Heart left ventricle (tissue), 16 donors: Measurements from ENCODE around the gene KCTD2. TPM values are rescaled to one million over a fixed set of nuclear protein-coding genes. Genes with fewer than 3 reads are reported as not detected.

ENCODE experiments used
- ATAC-seq, 4 donors: fragments of 200-7000 bp; cut with Tn5 transposase; one replicate each; pipeline ENCODE4 v1.9.1; 2020 to 2022; ENCODE audit warnings: moderate library complexity in 4 of 4, mild to moderate bottlenecking in 3 of 4, moderate number of reproducible peaks in 1 of 4
- DNase-seq, 5 donors: peaks; one replicate each; pipeline ENCODE4 v3.0.0-alpha.2; 2020
- H3K27ac ChIP-seq, 12 donors: fragments of 200-600 bp; sonication (generic) in 4 of 12; one replicate each; pipeline versions ENCODE4 v1.5.0 to v1.8.0; 2016 to 2022; ENCODE audit warnings: mild to moderate bottlenecking in 2 of 12
- H3K27me3 ChIP-seq, 9 donors: fragments of 200-600 bp; sonication (generic) in 2 of 9; one replicate each; pipeline versions ENCODE4 v1.5.1 to v1.8.0; 2016 to 2022; ENCODE audit warnings: mild to moderate bottlenecking in 3 of 9
- H3K36me3 ChIP-seq, 9 donors: fragments of 200-600 bp; sonication (generic) in 2 of 9; one replicate each; pipeline versions ENCODE4 v1.5.0 to v1.8.0; 2018 to 2022; ENCODE audit warnings: mild to moderate bottlenecking in 2 of 9
- H3K4me1 ChIP-seq, 12 donors: fragments of 200-600 bp; sonication (generic) in 4 of 12; one replicate each; pipeline versions ENCODE4 v1.5.0 to v1.8.0; 2016 to 2022; ENCODE audit warnings: mild to moderate bottlenecking in 3 of 12
- H3K4me3 ChIP-seq, 12 donors: fragments of 200-600 bp; sonication (generic) in 4 of 12; one replicate each; pipeline versions ENCODE4 v1.5.0 to v1.8.0; 2017 to 2022; ENCODE audit warnings: mild to moderate bottlenecking in 9 of 12, moderate library complexity in 4 of 12
- H3K9me3 ChIP-seq, 12 donors: fragments of 200-600 bp; sonication (generic) in 4 of 12; one replicate each; pipeline versions ENCODE4 v1.5.0 to v1.8.0; 2016 to 2022; ENCODE audit warnings: mild to moderate bottlenecking in 1 of 12
- CTCF ChIP-seq, 12 donors: fragments of 200-600 bp; sonication (generic) in 4 of 12; IDR thresholded peaks; one replicate each; pipeline versions ENCODE4 v1.5.0 to v1.8.0; 2018 to 2022; ENCODE audit warnings: antibody characterized with exemption in 12 of 12, mild to moderate bottlenecking in 5 of 12
- POLR2A ChIP-seq, 2 donors: fragments of 450-650 bp; IDR thresholded peaks; one replicate each; pipeline ENCODE4 v1.6.1; 2017; ENCODE audit warnings: antibody characterized with exemption in 2 of 2, mild to moderate bottlenecking in 2 of 2, moderate library complexity in 2 of 2
- WGBS, 4 donors: extraction: QIAGEN DNeasy Blood & Tissue Kit in 2 of 4; methylation state at CpG; one replicate each; pipeline versions ENCODE4 v1.1.5 to v1.1.7; 2013 to 2018; 5-methylcytosine and 5-hydroxymethylcytosine counted together
- intact Hi-C, 10 donors: fragments of 100-400 bp; cut with DNase I; formaldehyde crosslinking; loops; one replicate each; pipeline versions ENCODE4 v1.11.1 to v1.14.2; 2022
- polyA plus RNA-seq, 2 donors: library from polyadenylated mRNA; stranded (reverse); fragments of 200-250 nt; gene quantifications; one replicate each; pipeline ENCODE4 v1.2.3, GENCODE V29; 2013
- total RNA-seq, 9 donors: library from RNA; depleted of rRNA in 2 of 9; stranded (reverse); fragments of >200 nt in 2 of 9; fragmentation: NEBNext Ultra II Directional in 3 of 9; extraction: Animal tissue kit (Norgen Biotek cat#: 25700) in 3 of 9; gene quantifications; one replicate each; pipeline versions ENCODE4 v1.1.0 to v1.2.4, GENCODE V29; 2016 to 2023
- donor health status: ischemic (EF 13 %, LVEDD 7.1; RV severe dilation, severe dysfunction).
- donor health status: healthy with polysubstance abuse.
- donor health status: DM: no; HTN: yes; CAD: no.
- donor health status: DM: no; HTN: no; CAD: no.
- donor health status: ischemic (EF 25% LVEDD 6.9; RV normal size, moderate dysfunction).
- donor health status: ischemic (EF 25% LVEDD 5.7; RV mildly dilated, moderate dysfunction).
- donor health status: healthy.
- donor health status: DM: yes; HTN: yes; CAD: no.
- donor health status: ischemic (EF 35%, LVEDD 5.7; RV mildly dilated, moderate dysfunction).
- donor health status: nonischemic (EF 11% LVEDD 7.7; RV severe dilation, severe dysfunction).
- donor health status: DM: yes; HTN: yes; CAD: no.
- donor health status: PGD.
- donor health status: ischemic (EF 29% LVEDD 5.4; RV normal size, mild dysfunction).
- donor health status: nonischemic (EF 23%, LVEDD 6.1; RV moderate dilation, normal function).

KCTD2 gene
- total and polyA plus RNA-seq, 11 donors, result 15.7 to 38.7 (median 31.5) TPM

GRCh38 chr17:75051941-75052340 lies 4.9 kb downstream of the KCTD2 start:
- no peak overlapping the region for H3K4me3 ChIP-seq
- 65 to 76% (median 72%) methylated on average over 2 of the region's 2 CpGs for WGBS, 4 donors
- TF ChIP-seq POLR2A (IDR thresholded peaks at IDR 0.05) (no peak), CTCF (IDR thresholded peaks at IDR 0.05) (no peak)
- H3K36me3 ChIP-seq, result peaks cover 0 to 84% (median 63%) of the 10 kb centered on the region in 9 donors
- no peaks in the 10 kb centered on the region for H3K27me3 ChIP-seq
- H3K27ac ChIP-seq, result no peak overlapping the region
- no peaks in the 10 kb centered on the region for H3K9me3 ChIP-seq
- ATAC-seq (no peak), DNase-seq (no peak)
- intact Hi-C loops, result loop anchor here in 1 of 10 donors (5.0 kb wide), 1 partner anchor 130 kb away; the partner anchor contains the start of gene SUMO2
- peaks cover 0 to 23% (median 15%) of the 10 kb centered on the region in 12 donors for H3K4me1 ChIP-seq

GRCh38 chr17:75059369-75060345 lies 12.6 kb downstream of the KCTD2 start:
- peaks cover 0 to 82% (median 71%) of the 10 kb centered on the region in 9 donors for H3K36me3 ChIP-seq
- no peaks in the 10 kb centered on the region for H3K9me3 ChIP-seq
- no peaks in the 10 kb centered on the region for H3K27me3 ChIP-seq
- ATAC-seq (peak; percentile 62 to 87 (median 78)), DNase-seq (peak in 2 of 5 donors; percentile 50 to 53)
- WGBS, 4 donors, result 61 to 66% (median 64%) methylated on average over 25 of the region's 25 CpGs
- peak in 11 of 12 donors; percentile 26 to 68 (median 41) for TF ChIP-seq CTCF (IDR thresholded peaks at IDR 0.05)
- no peak for TF ChIP-seq POLR2A (IDR thresholded peaks at IDR 0.05)
- H3K4me3 ChIP-seq, result no peak overlapping the region
- intact Hi-C loops, result loop anchor here in 6 of 10 donors (2.0 to 10.0 kb wide), 5 partner anchors 43 to 145 kb away; partner anchors contain the start of genes NUP85 (in 3 of the 6) and ARMC7 (in 2 of the 6)
- peaks cover 0 to 21% (median 10%) of the 10 kb centered on the region in 12 donors for H3K4me1 ChIP-seq
- H3K27ac ChIP-seq, result peak overlapping the region; percentile 6 to 87 (median 59)

- H3K4me1 ChIP-seq, result peaks cover 0 to 21% (median 10%) of the 10 kb centered on the region in 12 donors
- H3K27me3 ChIP-seq, result no peaks in the 10 kb centered on the region
- WGBS, 4 donors, result 80 to 92% (median 89%) methylated on average over 25 to 26 of the region's 26 CpGs
- no peak overlapping the region for H3K4me3 ChIP-seq
- ATAC-seq (peak; percentile 74 to 81 (median 74)), DNase-seq (peak in 3 of 5 donors; percentile 35 to 54 (median 42))
- TF ChIP-seq CTCF (IDR thresholded peaks at IDR 0.05) (no peak), POLR2A (IDR thresholded peaks at IDR 0.05) (no peak)
- intact Hi-C loops, result loop anchor here in 6 of 10 donors (2.0 to 10.0 kb wide), 5 partner anchors 42 to 144 kb away; partner anchors contain the start of genes NUP85 (in 3 of the 6) and ARMC7 (in 2 of the 6)
- peak overlapping the region in 11 of 12 donors; percentile 30 to 87 (median 60) for H3K27ac ChIP-seq
- H3K9me3 ChIP-seq, result no peaks in the 10 kb centered on the region
- peaks cover 0 to 82% (median 67%) of the 10 kb centered on the region in 9 donors for H3K36me3 ChIP-seq
Measured at GRCh38 chr17:75060434-75061054, 13.5 kb downstream of the KCTD2 start.
